WTC11 (cell line): ENCODE measurements around the gene LRRC4. TPM values are rescaled to one million over a fixed set of nuclear protein-coding genes. Genes with fewer than 3 reads are reported as not detected.

ENCODE experiments used
- ATAC-seq: fragments of 200-7000 bp; cut with Tn5 transposase; 2 replicates; pipeline ENCODE4 v1.10.0; 2021; ENCODE audit warnings: mild to moderate bottlenecking, moderate library complexity
- CTCF ChIA-PET: fragments of 300-600 bp; sonication (Branson Sonifier 250); formaldehyde crosslinking; loops from one replicate; lab custom pipeline; 2021; ENCODE audit warnings: antibody characterized with exemption; lab: Charles Lee
- POLR2A ChIA-PET: fragments of 350-600 bp; sonication (Branson Sonifier 250); formaldehyde crosslinking; loops from one replicate; lab custom pipeline; 2021; ENCODE audit warnings: antibody characterized with exemption; lab: Charles Lee
- DNase-seq: peaks from one replicate; pipeline ENCODE4 v3.0.0; 2021; ENCODE audit warnings: low spot score
- H3K27ac Mint-ChIP-seq: 2 replicates; pipeline ENCODE4 v1.8.0; 2021; ENCODE audit warnings: mixed read lengths
- H3K27me3 Mint-ChIP-seq: 2 replicates; pipeline ENCODE4 v1.8.0; 2021; ENCODE audit warnings: low read depth, mild to moderate bottlenecking, moderate library complexity, mixed read lengths
- H3K36me3 Mint-ChIP-seq: 2 replicates; pipeline ENCODE4 v1.8.0; 2021; ENCODE audit warnings: mixed read lengths
- H3K4me1 Mint-ChIP-seq: 2 replicates; pipeline ENCODE4 v1.8.0; 2022; ENCODE audit warnings: mixed read lengths
- H3K4me3 Mint-ChIP-seq: 2 replicates; pipeline ENCODE4 v1.8.0; 2021; ENCODE audit warnings: mild to moderate bottlenecking, moderate library complexity, mixed read lengths
- H3K9me3 Mint-ChIP-seq: 2 replicates; pipeline ENCODE4 v1.8.0; 2021; ENCODE audit warnings: mixed read lengths
- AFF4 ChIP-seq: sonication (generic); formaldehyde crosslinking; IDR thresholded peaks from 2 replicates; pipeline ENCODE4 v1.8.1; 2023; ENCODE audit warnings: mild to moderate bottlenecking, missing genetic modification reagents, borderline replicate concordance
- ATF3 ChIP-seq: sonication (generic); formaldehyde crosslinking; conservative IDR thresholded peaks from 2 replicates; pipeline ENCODE4 v1.8.1; 2022; ENCODE audit warnings: mild to moderate bottlenecking, missing genetic modification reagents
- CBFB ChIP-seq: sonication (generic); formaldehyde crosslinking; IDR thresholded peaks from 2 replicates; pipeline ENCODE4 v1.8.1; 2022; ENCODE audit warnings: mild to moderate bottlenecking, low read depth, missing genetic modification reagents
- CREB1 ChIP-seq: sonication (generic); formaldehyde crosslinking; IDR thresholded peaks from 2 replicates; pipeline ENCODE4 v1.8.0; 2023; ENCODE audit warnings: mild to moderate bottlenecking, missing genetic modification reagents
- FOXP1 ChIP-seq: sonication (generic); formaldehyde crosslinking; IDR thresholded peaks from 2 replicates; pipeline ENCODE4 v1.8.0; 2022; ENCODE audit warnings: missing genetic modification reagents, mild to moderate bottlenecking, moderate library complexity, borderline replicate concordance
- FOXP4 ChIP-seq: sonication (generic); formaldehyde crosslinking; IDR thresholded peaks from 2 replicates; pipeline ENCODE4 v1.8.0; 2022; ENCODE audit warnings: mild to moderate bottlenecking, missing genetic modification reagents
- IRF1 ChIP-seq: sonication (generic); formaldehyde crosslinking; IDR thresholded peaks from 2 replicates; pipeline ENCODE4 v1.8.0; 2023; ENCODE audit warnings: missing genetic modification reagents
- MXD4 ChIP-seq: fragments of 250-450 bp; sonication (Bioruptor Pico); IDR thresholded peaks from 2 replicates; pipeline ENCODE4 v1.8.0; 2021; ENCODE audit warnings: mild to moderate bottlenecking, moderate library complexity, borderline replicate concordance
- MYBL2 ChIP-seq: sonication (generic); formaldehyde crosslinking; IDR thresholded peaks from 2 replicates; pipeline ENCODE4 v1.8.1; 2023; ENCODE audit warnings: mild to moderate bottlenecking, moderate library complexity, missing genetic modification reagents
- NFE2L1 ChIP-seq: sonication (generic); formaldehyde crosslinking; IDR thresholded peaks from 2 replicates; pipeline ENCODE4 v1.8.1; 2023; ENCODE audit warnings: missing genetic modification reagents
- NFYB ChIP-seq: sonication (generic); formaldehyde crosslinking; conservative IDR thresholded peaks from 2 replicates; pipeline ENCODE4 v1.8.0; 2022; ENCODE audit warnings: low read depth, missing genetic modification reagents
- NR3C1 ChIP-seq: sonication (generic); formaldehyde crosslinking; conservative IDR thresholded peaks from 2 replicates; pipeline ENCODE4 v1.8.1; 2023; ENCODE audit warnings: low read depth, mild to moderate bottlenecking, missing genetic modification reagents
- PRDM15 ChIP-seq: sonication (generic); formaldehyde crosslinking; IDR thresholded peaks from 2 replicates; pipeline ENCODE4 v1.8.0; 2022; ENCODE audit warnings: missing genetic modification reagents
- RORB ChIP-seq: fragments of 250-450 bp; sonication (Bioruptor Pico); IDR thresholded peaks from 2 replicates; pipeline ENCODE4 v1.9.0; 2021; ENCODE audit warnings: mild to moderate bottlenecking
- SP1 ChIP-seq: sonication (generic); formaldehyde crosslinking; conservative IDR thresholded peaks from 2 replicates; pipeline ENCODE4 v1.8.1; 2022; ENCODE audit warnings: missing genetic modification reagents
- USF1 ChIP-seq: sonication (generic); formaldehyde crosslinking; IDR thresholded peaks from 2 replicates; pipeline ENCODE4 v1.8.0; 2022; ENCODE audit warnings: mild to moderate bottlenecking, missing genetic modification reagents
- ZNF263 ChIP-seq: sonication (generic); formaldehyde crosslinking; IDR thresholded peaks from 2 replicates; pipeline ENCODE4 v1.8.1; 2022; ENCODE audit warnings: low read depth, mild to moderate bottlenecking, moderate library complexity, missing genetic modification reagents
- ZNF317 ChIP-seq: sonication (generic); formaldehyde crosslinking; IDR thresholded peaks from 2 replicates; pipeline ENCODE4 v1.8.1; 2023; ENCODE audit warnings: low read depth, mild to moderate bottlenecking, moderate library complexity, missing genetic modification reagents, borderline replicate concordance
- ZNF423 ChIP-seq: fragments of 250-450 bp; sonication (Bioruptor Pico); IDR thresholded peaks from 2 replicates; pipeline ENCODE4 v2.1.2; 2022; ENCODE audit warnings: mild to moderate bottlenecking, moderate library complexity
- ZNF671 ChIP-seq: fragments of 250-450 bp; sonication (Bioruptor Pico); IDR thresholded peaks from 2 replicates; pipeline ENCODE4 v1.8.0; 2021; ENCODE audit warnings: mild to moderate bottlenecking
- total RNA-seq: library from RNA; stranded (reverse); gene quantifications from 3 replicates; pipeline ENCODE4 v1.2.3, GENCODE V29; 2021

Gene LRRC4
- total RNA-seq, 1 experiment from 2014 or later = 14.9 TPM

- TF ChIP-seq MXD4 (CRISPR knock-in tag) (no peak), ZNF423 (CRISPR knock-in tag) (no peak), NFYB (no peak)
Measured at GRCh38 chr7:128030654-128031611, at the start of gene LRRC4 (continued).

GRCh38 chr7:128080169-128080568 lies 48.9 kb upstream of the LRRC4 start:
- no peak for DNase-seq
- no peaks in the 10 kb centered on the region for H3K27me3 Mint-ChIP-seq
- H3K4me3 Mint-ChIP-seq = no peak overlapping the region
- CTCF ChIA-PET = interaction anchor here (1.8 to 3.3 kb wide), 3 partner anchors 24 to 129 kb away, joined by 5 to 10 read pairs (median 7); no protein-coding TSS in a partner anchor
- TF ChIP-seq SP1 (no peak), NR3C1 (CRISPR knock-in tag) (no peak), FOXP1 (CRISPR knock-in tag) (no peak), ATF3 (CRISPR knock-in tag) (no peak), AFF4 (CRISPR knock-in tag) (no peak), FOXP4 (CRISPR knock-in tag) (no peak), USF1 (CRISPR knock-in tag) (no peak), ZNF671 (no peak), IRF1 (CRISPR knock-in tag) (no peak), CREB1 (CRISPR knock-in tag) (no peak), ZNF263 (CRISPR knock-in tag) (no peak), CBFB (CRISPR knock-in tag) (no peak), ZNF317 (CRISPR knock-in tag) (no peak), NFE2L1 (CRISPR knock-in tag) (no peak), RORB (no peak), MYBL2 (CRISPR knock-in tag) (no peak), PRDM15 (CRISPR knock-in tag) (no peak)
- POLR2A ChIA-PET = interaction anchor here (0.6 kb wide), 1 partner anchor 15 kb away, joined by 3 read pairs; no protein-coding TSS in a partner anchor
- no peak overlapping the region for H3K27ac Mint-ChIP-seq
- no peaks in the 10 kb centered on the region for H3K9me3 Mint-ChIP-seq
- peaks cover 9% of the 10 kb centered on the region for H3K36me3 Mint-ChIP-seq
- no peak for ATAC-seq
- no peaks in the 10 kb centered on the region; the same call in 1 of the 2 replicates for H3K4me1 Mint-ChIP-seq
